SK-N-SH (cell line): Measurements from ENCODE around the gene MYO5C. TPM values are rescaled to one million over a fixed set of nuclear protein-coding genes. Genes with fewer than 3 reads are reported as not detected.

Source experiments
- CTCF ChIA-PET: fragments of 300-600, 350-600 bp; formaldehyde crosslinking; extraction: SDS; loops from one replicate; lab custom pipeline; 2021; lab: Yijun Ruan, JAX
- POLR2A ChIA-PET: fragments of 350-600 bp; sonication (Branson Sonifier 250); formaldehyde crosslinking; extraction: SDS; loops from one replicate; lab custom pipeline; 2020; ENCODE audit warnings: antibody characterized with exemption, inconsistent platforms; lab: Yijun Ruan, JAX
- DNase-seq: peaks from one replicate; pipeline ENCODE4 v3.0.0; 2012
- H2AFZ ChIP-seq: fragments of 200-600 bp; sonication (generic); 2 replicates; pipeline ENCODE4 v1.8.1; 2016; ENCODE audit warnings: antibody characterized with exemption, mild to moderate bottlenecking, low read depth
- H3F3A ChIP-seq: fragments of 200-600 bp; sonication (generic); replicated peaks from 2 replicates; pipeline ENCODE3; 2016; ENCODE audit warnings: antibody characterized with exemption, mild to moderate bottlenecking; ENCODE audit not compliant: insufficient read depth
- H3K27ac ChIP-seq, 2 experiments: fragments of 200-500 bp in 1 of 2; fragments of 200-600 bp in 1 of 2; sonication (Bioruptor generic) in 1 of 2; sonication (generic), shearing (Covaris generic) in 1 of 2; 2 replicates each; pipeline versions ENCODE4 v1.5.1 to v1.6.1; 2014 to 2016; ENCODE audit warnings: low read depth in 2 of 2, inconsistent platforms in 1 of 2, low read length in 1 of 2, mild to moderate bottlenecking in 1 of 2, mixed read lengths in 1 of 2
- H3K27me3 ChIP-seq: fragments of 200-600 bp; sonication (generic), shearing (Covaris generic); 2 replicates; pipeline ENCODE4 v1.6.1; 2016; ENCODE audit warnings: mixed run types; ENCODE audit not compliant: insufficient read depth
- H3K36me3 ChIP-seq, 2 experiments: fragments of 200-500 bp in 1 of 2; fragments of 200-600 bp in 1 of 2; sonication (Bioruptor generic) in 1 of 2; sonication (generic) in 1 of 2; replicated peaks in 1 of 2; 2 replicates each; pipeline versions ENCODE3 to v1.5.1; 2014 to 2016; ENCODE audit warnings: low read length in 1 of 2, mild to moderate bottlenecking in 1 of 2; ENCODE audit not compliant: insufficient read depth in 2 of 2, control insufficient read depth in 1 of 2
- H3K4me1 ChIP-seq, 2 experiments: fragments of 200-500 bp in 1 of 2; fragments of 200-600 bp in 1 of 2; sonication (Bioruptor generic) in 1 of 2; sonication (generic), shearing (Covaris generic) in 1 of 2; 2 replicates each; pipeline versions ENCODE4 v1.5.1 to v1.6.1; 2014 to 2016; ENCODE audit warnings: low read depth in 1 of 2, low read length in 1 of 2, mixed run types in 1 of 2; ENCODE audit not compliant: insufficient read depth in 2 of 2, control insufficient read depth in 1 of 2
- H3K4me2 ChIP-seq: fragments of 200-600 bp; sonication (generic), shearing (Covaris generic); 2 replicates; pipeline ENCODE4 v1.6.1; 2017; ENCODE audit warnings: mixed run types
- H3K4me3 ChIP-seq, 2 experiments: fragments of 200-500 bp in 1 of 2; fragments of 200-600 bp in 1 of 2; sonication (Bioruptor generic) in 1 of 2; sonication (generic), shearing (Covaris generic) in 1 of 2; 2 replicates each; pipeline versions ENCODE4 v1.5.1 to v1.8.1; 2014 to 2016; ENCODE audit warnings: low read depth in 2 of 2, inconsistent platforms in 1 of 2, low read length in 1 of 2, mild to moderate bottlenecking in 1 of 2, mixed read lengths in 1 of 2, moderate library complexity in 1 of 2
- H3K79me2 ChIP-seq: fragments of 200-600 bp; sonication (generic); 2 replicates; pipeline ENCODE4 v1.8.1; 2017; ENCODE audit warnings: mild to moderate bottlenecking; ENCODE audit not compliant: insufficient read depth
- H3K9ac ChIP-seq: fragments of 200-600 bp; sonication (generic); 2 replicates; pipeline ENCODE4 v1.6.1; 2017; ENCODE audit warnings: mixed run types
- H3K9me2 ChIP-seq: fragments of 200-600 bp; sonication (generic); 2 replicates; pipeline ENCODE4 v1.6.1; 2017; ENCODE audit warnings: mixed run types
- H3K9me3 ChIP-seq: fragments of 200-600 bp; sonication (generic); 2 replicates; pipeline ENCODE4 v1.6.1; 2017; ENCODE audit warnings: mixed run types, mild to moderate bottlenecking, moderate library complexity
- H4K20me1 ChIP-seq: fragments of 200-600 bp; sonication (generic); 2 replicates; pipeline ENCODE4 v1.6.1; 2017; ENCODE audit warnings: mild to moderate bottlenecking, mixed run types; ENCODE audit not compliant: insufficient read depth
- MAX ChIP-seq: IDR thresholded peaks from 2 replicates; pipeline ENCODE4 v1.4.0; 2012; ENCODE audit warnings: low read depth
- NFIC ChIP-seq: IDR thresholded peaks from 2 replicates; pipeline ENCODE4 v1.4.0; 2012; ENCODE audit warnings: borderline replicate concordance
- POLR2AphosphoS5 ChIP-seq: IDR thresholded peaks from 2 replicates; pipeline ENCODE4 v1.6.1; 2012; ENCODE audit warnings: low read depth, low read length
- RAD21 ChIP-seq: IDR thresholded peaks from 2 replicates; pipeline ENCODE4 v1.6.1; 2012; ENCODE audit warnings: mild to moderate bottlenecking, low read length
- RXRA ChIP-seq: IDR thresholded peaks from 2 replicates; pipeline ENCODE4 v1.4.0; 2012; ENCODE audit warnings: low read depth, mild to moderate bottlenecking, borderline replicate concordance
- YY1 ChIP-seq: IDR thresholded peaks from 2 replicates; pipeline ENCODE4 v1.4.0; 2012; ENCODE audit warnings: low read depth, mild to moderate bottlenecking
- WGBS: methylation state at CpG from one replicate; pipeline ENCODE4 v1.1.6; 2017; ENCODE audit warnings: low lambda C conversion rate; 5-methylcytosine and 5-hydroxymethylcytosine counted together
- polyA plus RNA-seq, 3 experiments: library from polyadenylated mRNA; depleted of rRNA; stranded (reverse); fragments of >200 nt; gene quantifications; 2 replicates each; pipeline ENCODE4 v1.2.3, GENCODE V29; 2012
- TF ChIP-seq, protein P1 (sequence below): fragments of 200-600 bp; sonication (generic); IDR thresholded peaks from 2 replicates; pipeline ENCODE4 v1.6.1; 2017; ENCODE audit warnings: antibody characterized with exemption, mild to moderate bottlenecking, moderate library complexity

MYO5C gene
- polyA plus RNA-seq, 1 of the 3 experiments (the other 2 are of a cell fraction), result 0.99 TPM

- POLR2A ChIA-PET, result no interaction called here
- CTCF ChIA-PET, result interaction anchor here (0.6 to 1.9 kb wide), 9 partner anchors 20 to 552 kb away, joined by 3 to 8 read pairs (median 3); partner anchors contain the start of gene LEO1
- no peak overlapping the region; a peak in 1 of 4 replicates for H3K4me3 ChIP-seq
Measured at GRCh38 chr15:52183562-52184173, 111.9 kb downstream of the MYO5C start.

GRCh38 chr15:52181938-52182780 is 113.4 kb downstream of the MYO5C start:
- no peaks in the 10 kb centered on the region for H3K27me3 ChIP-seq
- 85% methylated on average over 6 of the region's 6 CpGs for WGBS
- TF ChIP-seq MAX, result no peak
- TF ChIP-seq, all 33 proteins: peak for 0
- Histone ChIP-seq H3K79me2 (peaks cover 21% of the 10 kb centered on the region), H3K4me2 (no peak overlapping the region), H2AFZ (no peak overlapping the region), H3F3A (no peaks in the 10 kb centered on the region), H3K4me1 (peaks cover 7 to 11% of the 10 kb centered on the region in 2 experiments; a peak in 1 of 4 replicates), H3K9me2 (no peaks in the 10 kb centered on the region), H3K9me3 (no peaks in the 10 kb centered on the region), H4K20me1 (no peaks in the 10 kb centered on the region), H3K9ac (no peak overlapping the region), H3K27ac (no peak overlapping the region), H3K4me3 (no peak overlapping the region), H3K36me3 (peaks cover 0 to 7% of the 10 kb centered on the region in 2 experiments)
- POLR2A ChIA-PET, result no interaction called here
- CTCF ChIA-PET, result interaction anchor here (0.6 to 1.1 kb wide), 3 partner anchors 26 to 596 kb away, joined by 3 to 6 read pairs (median 3); no protein-coding TSS in a partner anchor
- no peak for DNase-seq

More at GRCh38 chr15:52183562-52184173, 111.9 kb downstream of the MYO5C start:
- Histone ChIP-seq H3K9me2 (no peaks in the 10 kb centered on the region), H4K20me1 (no peaks in the 10 kb centered on the region), H3K9ac (no peak overlapping the region), H3K9me3 (no peaks in the 10 kb centered on the region), H3F3A (no peaks in the 10 kb centered on the region), H3K4me2 (no peak overlapping the region), H3K79me2 (peaks cover 6% of the 10 kb centered on the region), H3K4me1 (peaks cover under 1 to 7% of the 10 kb centered on the region in 2 experiments; a peak in 1 of 4 replicates), H3K36me3 (no peaks in the 10 kb centered on the region), H3K27me3 (no peaks in the 10 kb centered on the region), H3K27ac (no peak overlapping the region), H2AFZ (no peak overlapping the region)
- WGBS, result 78% methylated on average over 2 of the region's 2 CpGs
- TF ChIP-seq POLR2AphosphoS5, result no peak
- no peak for TF ChIP-seq MAX
- TF ChIP-seq RXRA, result no peak
- peak; percentile 45 for TF ChIP-seq RAD21
- TF ChIP-seq YY1, result no peak
- TF ChIP-seq, protein P1, sequence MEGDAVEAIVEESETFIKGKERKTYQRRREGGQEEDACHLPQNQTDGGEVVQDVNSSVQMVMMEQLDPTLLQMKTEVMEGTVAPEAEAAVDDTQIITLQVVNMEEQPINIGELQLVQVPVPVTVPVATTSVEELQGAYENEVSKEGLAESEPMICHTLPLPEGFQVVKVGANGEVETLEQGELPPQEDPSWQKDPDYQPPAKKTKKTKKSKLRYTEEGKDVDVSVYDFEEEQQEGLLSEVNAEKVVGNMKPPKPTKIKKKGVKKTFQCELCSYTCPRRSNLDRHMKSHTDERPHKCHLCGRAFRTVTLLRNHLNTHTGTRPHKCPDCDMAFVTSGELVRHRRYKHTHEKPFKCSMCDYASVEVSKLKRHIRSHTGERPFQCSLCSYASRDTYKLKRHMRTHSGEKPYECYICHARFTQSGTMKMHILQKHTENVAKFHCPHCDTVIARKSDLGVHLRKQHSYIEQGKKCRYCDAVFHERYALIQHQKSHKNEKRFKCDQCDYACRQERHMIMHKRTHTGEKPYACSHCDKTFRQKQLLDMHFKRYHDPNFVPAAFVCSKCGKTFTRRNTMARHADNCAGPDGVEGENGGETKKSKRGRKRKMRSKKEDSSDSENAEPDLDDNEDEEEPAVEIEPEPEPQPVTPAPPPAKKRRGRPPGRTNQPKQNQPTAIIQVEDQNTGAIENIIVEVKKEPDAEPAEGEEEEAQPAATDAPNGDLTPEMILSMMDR, result peak; percentile 46
- no peak for TF ChIP-seq NFIC
- peak; percentile 27 for DNase-seq
